K562 (cell line): Measurements from ENCODE around the gene SPDYE16. TPM values are rescaled to one million over a fixed set of nuclear protein-coding genes. Genes with fewer than 3 reads are reported as not detected.
"Not testable (repeated sequence)": the region's sequence is repeated elsewhere in the genome, so short reads cannot be mapped to it uniquely, and the experiment has no call there.

Experiments
- ATAC-seq: fragments of 200-7000 bp; cut with Tn5 transposase; 3 replicates; pipeline ENCODE4 v1.9.1; 2020; ENCODE audit warnings: moderate library complexity
- BruUV-seq: library from RNA; stranded (reverse); fragments of 400-500 nt; replicated peaks from 2 replicates; lab custom pipeline; 2021; lab: Mats Ljungman, UMichigan
- CTCF ChIA-PET: fragments of 300-600 bp; formaldehyde crosslinking; extraction: SDS; loops from one replicate; lab custom pipeline; 2021; ENCODE audit warnings: low intra/inter-chr PET ratio; lab: Yijun Ruan, JAX
- POLR2A ChIA-PET: fragments of 300-600, 350-650 bp; sonication (Branson Sonifier 250); formaldehyde crosslinking; extraction: SDS; loops from one replicate; lab custom pipeline; 2021; ENCODE audit warnings: antibody characterized with exemption, inconsistent platforms; lab: Yijun Ruan, JAX
- DNase-seq, 4 experiments: peaks; one replicate each; pipeline versions ENCODE4 v3.0.0 to v3.0.0-alpha.2; 2011 to 2018; ENCODE audit warnings: low spot score in 3 of 4, mixed read lengths in 3 of 4; ENCODE audit errors: extremely low read depth in 1 of 4
- FAIRE-seq: peaks from 2 replicates; lab custom pipeline; 2011; peaks lifted over from hg19 to GRCh38; lab: Jason Lieb, UNC
- H2AFZ ChIP-seq: 2 replicates; pipeline ENCODE4 v1.6.0; 2011; ENCODE audit warnings: low read depth, low read length, control low read depth, inconsistent platforms
- H3K27ac ChIP-seq: fragments of 200-600 bp; 3 replicates; pipeline ENCODE4 v1.8.0; 2011; ENCODE audit warnings: low read depth, mild to moderate bottlenecking, control low read depth, inconsistent platforms, low read length, moderate library complexity, mixed read lengths; ENCODE audit errors: extremely low read depth
- H3K27me3 ChIP-seq, 2 experiments: fragments of 300-600 bp in 1 of 2; 2 replicates in 1 of 2; 3 replicates in 1 of 2; pipeline versions ENCODE4 v1.6.0 to v1.8.0; 2011; ENCODE audit warnings: inconsistent platforms in 2 of 2, low read length in 2 of 2, mild to moderate bottlenecking in 1 of 2, mixed read lengths in 1 of 2, moderate library complexity in 1 of 2; ENCODE audit not compliant: control insufficient read depth in 2 of 2, insufficient read depth in 2 of 2
- H3K36me3 ChIP-seq: fragments of 300-600 bp; 3 replicates; pipeline ENCODE4 v1.8.0; 2011; ENCODE audit warnings: mild to moderate bottlenecking, low read length, inconsistent platforms; ENCODE audit not compliant: control insufficient read depth, insufficient read depth
- H3K4me1 ChIP-seq, 2 experiments: fragments of 200-600 bp in 1 of 2; replicated peaks in 1 of 2; 2 replicates in 1 of 2; 3 replicates in 1 of 2; pipeline versions ENCODE4 v1.5.1 to v1.8.0; 2011; ENCODE audit warnings: inconsistent platforms in 2 of 2, low read length in 2 of 2, mild to moderate bottlenecking in 1 of 2, mixed read lengths in 1 of 2, moderate library complexity in 1 of 2; ENCODE audit not compliant: control insufficient read depth in 2 of 2, insufficient read depth in 2 of 2
- H3K4me2 ChIP-seq: 2 replicates; pipeline ENCODE4 v1.6.1; 2011; ENCODE audit warnings: low read length, control low read depth, inconsistent platforms, mixed read lengths; ENCODE audit not compliant: insufficient read depth
- H3K4me3 ChIP-seq: fragments of 200-600 bp; sonication (generic), shearing (Covaris generic); 2 replicates; pipeline ENCODE4 v1.5.1; 2016; ENCODE audit warnings: control low read depth, inconsistent platforms
- H3K79me2 ChIP-seq: fragments of 200-600 bp; 3 replicates; pipeline ENCODE4 v1.8.0; 2011; ENCODE audit warnings: low read length, inconsistent platforms; ENCODE audit not compliant: control insufficient read depth, insufficient read depth
- H3K9ac ChIP-seq, 2 experiments: 2 replicates each; pipeline versions ENCODE4 v1.6.0 to v1.6.1; 2011; ENCODE audit warnings: low read depth in 2 of 2, low read length in 2 of 2, control low read depth in 1 of 2, inconsistent platforms in 1 of 2, mild to moderate bottlenecking in 1 of 2, mixed read lengths in 1 of 2; ENCODE audit not compliant: insufficient read depth in 1 of 2
- H3K9me1 ChIP-seq: one replicate; pipeline ENCODE4 v1.6.0; 2011; ENCODE audit warnings: inconsistent platforms, mild to moderate bottlenecking, low read length, moderate library complexity; ENCODE audit not compliant: control insufficient read depth, insufficient read depth
- H3K9me3 ChIP-seq: replicated peaks from 2 replicates; pipeline ENCODE4 v1.5.1; 2011; ENCODE audit warnings: low read depth, low read length, inconsistent platforms; ENCODE audit not compliant: control insufficient read depth, insufficient read depth
- H4K20me1 ChIP-seq: replicated peaks from 2 replicates; pipeline ENCODE4 v1.6.1; 2011; ENCODE audit warnings: low read length, inconsistent platforms, mixed read lengths; ENCODE audit not compliant: control insufficient read depth, insufficient read depth
- HMBOX1 ChIP-seq: sonication (generic); IDR thresholded peaks from 2 replicates; pipeline ENCODE4 v1.6.1; 2016
- NR2C2 ChIP-seq, 2 experiments: fragments of 200-800 bp in 1 of 2; sonication (Bioruptor generic) in 1 of 2; sonication (generic) in 1 of 2; formaldehyde crosslinking in 1 of 2; IDR thresholded peaks; 2 replicates each; pipeline versions ENCODE4 v1.6.1 to v1.8.0; 2016 to 2022; ENCODE audit warnings: mild to moderate bottlenecking in 1 of 2, missing compliant biosample characterization in 1 of 2, missing genetic modification characterization in 1 of 2, missing genetic modification reagents in 1 of 2
- WGBS: fragments of 100-300 bp; shearing (Covaris generic); methylation state at CpG from one replicate; pipeline ENCODE4 v1.1.6; 2016; ENCODE audit warnings: low coverage, mixed read lengths; ENCODE audit not compliant: insufficient coverage; ENCODE audit errors: missing lambda C conversion rate; 5-methylcytosine and 5-hydroxymethylcytosine counted together
- in situ Hi-C: fragments of 300-500 bp; cut with MboI; formaldehyde crosslinking; loops from 4 replicates; pipeline ENCODE4 v1.15.0; 2018; ENCODE audit warnings: inconsistent platforms, mixed read lengths
- intact Hi-C: fragments of 100-400 bp; cut with micrococcal nuclease; formaldehyde crosslinking; loops from 2 replicates; pipeline ENCODE4 v1.14.2; 2022
- polyA plus RNA-seq, 8 experiments: library from polyadenylated mRNA; depleted of rRNA in 4 of 8; stranded (reverse) in 5 of 8; unstranded in 3 of 8; fragments of >200 nt; fragmentation: Nextera tagmentation in 2 of 8; fragmentation: Illumina TruSeq in 1 of 8; extraction: Ambion mirVana in 2 of 8; extraction: Trizol in 1 of 8; gene quantifications; 2 replicates each; pipeline versions ENCODE4 v1.2.1 to v1.2.3, GENCODE V29; 2011 to 2014; ENCODE audit warnings: inconsistent platforms in 1 of 8, missing spikeins in 1 of 8
- total RNA-seq, 7 experiments: library from RNA; depleted of rRNA in 6 of 7; stranded (reverse); fragments of >200 nt in 6 of 7; fragmentation: Illumina TruSeq in 2 of 7; extraction: Trizol in 2 of 7; gene quantifications; 2 replicates each; pipeline versions ENCODE4 v1.2.1 to v1.2.3, GENCODE V29; 2011 to 2021; ENCODE audit warnings: low replicate concordance in 1 of 7

Gene SPDYE16
- total and polyA plus RNA-seq, 9 of the 15 experiments (the other 6 are each of a cell fraction or from before 2014, with no cell fraction given) = 0.04 to 0.13 (median 0.06) TPM; not detected in 4

GRCh38 chr7:76586585-76587315 lies 43.7 kb upstream of the SPDYE16 start:
- H2AFZ ChIP-seq; H3K9me3 ChIP-seq; in situ Hi-C loops; H4K20me1 ChIP-seq; H3K9ac ChIP-seq; H3K27ac ChIP-seq; CTCF ChIA-PET; DNase-seq; FAIRE-seq; H3K4me1 ChIP-seq; H3K9me1 ChIP-seq; POLR2A ChIA-PET; BruUV-seq; H3K4me2 ChIP-seq; H3K4me3 ChIP-seq; H3K27me3 ChIP-seq; intact Hi-C loops; TF ChIP-seq NR2C2 (CRISPR knock-in tag; IDR thresholded peaks at IDR 0.05): not testable (repeated sequence)
- peak; percentile 9; the same call in 1 of the 3 replicates for ATAC-seq
- Histone ChIP-seq H3K79me2 (peaks cover 41% of the 10 kb centered on the region), H3K36me3 (peaks cover 22% of the 10 kb centered on the region)
- peak; percentile 17; the same call in 1 of the 2 replicates for TF ChIP-seq NR2C2 (tag; IDR thresholded peaks at IDR 0.05)
- TF ChIP-seq HMBOX1 = peak; percentile 77
- 53% methylated on average over 2 of the region's 2 CpGs for WGBS

- 47% methylated on average over 5 of the region's 5 CpGs for WGBS
- H3K27me3 ChIP-seq, DNase-seq, in situ Hi-C loops, H3K4me2 ChIP-seq, H3K4me1 ChIP-seq, POLR2A ChIA-PET, H3K9ac ChIP-seq, H4K20me1 ChIP-seq, FAIRE-seq, H3K4me3 ChIP-seq, H2AFZ ChIP-seq, H3K9me1 ChIP-seq, BruUV-seq, CTCF ChIA-PET, intact Hi-C loops, H3K9me3 ChIP-seq: not testable (repeated sequence)
- H3K36me3 ChIP-seq = peaks cover 11% of the 10 kb centered on the region; the same call in 2 of the 3 replicates
- H3K79me2 ChIP-seq = peaks cover 37% of the 10 kb centered on the region
- H3K27ac ChIP-seq = peak overlapping the region; percentile 21; the same call in 1 of the 3 replicates
- peak; percentile 32 for ATAC-seq
Observed at GRCh38 chr7:76583636-76584281, 40.7 kb upstream of the SPDYE16 start.

GRCh38 chr7:76582848-76583631 lies 39.9 kb upstream of the SPDYE16 start:
- WGBS = 70% methylated on average over 1 of the region's 2 CpGs

More at GRCh38 chr7:76582848-76583631, 39.9 kb upstream of the SPDYE16 start:
- H3K9me3 ChIP-seq, CTCF ChIA-PET, H4K20me1 ChIP-seq, in situ Hi-C loops, H3K4me2 ChIP-seq, H3K4me3 ChIP-seq, H3K27me3 ChIP-seq, H3K4me1 ChIP-seq, DNase-seq, H3K9ac ChIP-seq, H2AFZ ChIP-seq, H3K27ac ChIP-seq, H3K9me1 ChIP-seq, BruUV-seq, POLR2A ChIA-PET, intact Hi-C loops: not testable (repeated sequence)
- H3K36me3 ChIP-seq = peaks cover 11% of the 10 kb centered on the region; the same call in 2 of the 3 replicates
- FAIRE-seq (peak; percentile 19), ATAC-seq (peak; percentile 76)
- H3K79me2 ChIP-seq = peaks cover 35% of the 10 kb centered on the region
